GM18907 (cell line): ENCODE results near the gene CDCA3.

ENCODE experiments used
- ATAC-seq: cut with Tn5 transposase; IDR thresholded peaks from one replicate; pipeline ENCODE4 v1.9.1; 2021; ENCODE audit warnings: mild to moderate bottlenecking, moderate library complexity; ENCODE audit not compliant: unreplicated experiment

CDCA3 gene

GRCh38 chr12:6821591-6822425 lies 29.3 kb downstream of the CDCA3 start, which contains the start of gene GPR162:
GPR162 (plus strand) TSS chr12:6821821; CDS start chr12:6823899, 2,078 bp downstream.
- ATAC-seq, result no peak

GRCh38 chr12:6820166-6820565 lies 30.9 kb downstream of the CDCA3 start:
- ATAC-seq, result no peak

- ATAC-seq, result no peak
Measured at GRCh38 chr12:6819106-6820030, 31.7 kb downstream of the CDCA3 start.

- no peak for ATAC-seq
Measured at GRCh38 chr12:6818645-6819044, 32.4 kb downstream of the CDCA3 start.

DNA sequence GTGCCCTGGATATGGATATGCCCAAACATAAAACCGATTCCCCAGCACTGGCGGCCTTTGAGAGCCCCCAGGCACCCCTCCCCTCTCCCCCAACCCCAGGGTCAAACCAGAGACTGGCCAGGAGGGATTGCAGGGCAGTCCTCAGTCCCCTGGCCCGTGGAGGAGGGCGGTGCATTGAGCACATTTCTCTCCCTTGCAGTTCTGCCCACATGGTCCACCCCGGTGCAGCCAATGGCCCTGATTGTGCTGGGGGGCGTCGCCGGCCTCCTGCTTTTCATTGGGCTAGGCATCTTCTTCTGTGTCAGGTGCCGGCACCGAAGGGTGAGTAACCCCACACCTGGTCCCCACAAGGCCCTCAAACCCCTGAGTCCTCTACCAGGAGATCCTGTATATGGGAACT lies 32.9 kb downstream of the CDCA3 start:
- ATAC-seq, result no peak

- ATAC-seq, result no peak
Measured at GRCh38 chr12:6817662-6818157, 33.4 kb downstream of the CDCA3 start.

DNA sequence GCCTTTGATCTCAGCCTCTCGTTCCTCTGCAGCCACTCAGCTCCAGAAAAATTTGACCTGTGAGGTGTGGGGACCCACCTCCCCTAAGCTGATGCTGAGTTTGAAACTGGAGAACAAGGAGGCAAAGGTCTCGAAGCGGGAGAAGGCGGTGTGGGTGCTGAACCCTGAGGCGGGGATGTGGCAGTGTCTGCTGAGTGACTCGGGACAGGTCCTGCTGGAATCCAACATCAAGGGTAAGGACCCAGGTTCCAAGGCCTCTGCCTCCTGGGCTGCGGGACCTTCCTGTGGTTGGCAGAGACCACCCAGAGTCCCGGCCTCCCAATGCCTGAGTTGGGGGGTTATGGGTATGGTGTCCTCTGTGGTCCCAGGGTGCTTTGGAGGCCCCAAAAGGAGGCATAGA lies 34.0 kb downstream of the CDCA3 start:
- ATAC-seq, result no peak

- no peak for ATAC-seq
Measured at GRCh38 chr12:6816598-6816997, 34.5 kb downstream of the CDCA3 start.

GRCh38 chr12:6813363-6813762 lies 37.7 kb downstream of the CDCA3 start:
- ATAC-seq, result no peak

- no peak for ATAC-seq
Measured at GRCh38 chr12:6810758-6811157, 40.3 kb downstream of the CDCA3 start.

DNA sequence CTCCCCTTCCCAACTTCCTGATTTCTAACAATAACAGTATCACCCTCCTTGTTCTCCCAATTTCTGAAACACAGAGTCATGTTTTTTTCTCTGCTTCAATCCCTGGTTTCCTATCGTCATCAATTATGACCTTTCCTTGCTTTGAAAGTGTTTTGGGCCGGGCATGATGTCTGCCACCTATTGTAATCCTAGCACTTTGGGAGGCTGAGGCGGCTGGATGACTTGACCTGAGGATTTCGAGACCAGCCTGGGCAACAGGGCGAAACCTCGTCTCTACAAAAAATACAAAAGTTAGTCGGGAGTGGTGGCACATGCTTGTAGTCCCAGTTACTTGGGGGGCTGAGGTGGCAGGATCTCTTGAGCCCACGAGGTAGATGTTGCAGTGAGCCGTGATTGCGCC lies 42.0 kb downstream of the CDCA3 start:
- ATAC-seq, result no peak

GRCh38 chr12:6807170-6807569 lies 43.9 kb downstream of the CDCA3 start:
- ATAC-seq, result no peak

DNA sequence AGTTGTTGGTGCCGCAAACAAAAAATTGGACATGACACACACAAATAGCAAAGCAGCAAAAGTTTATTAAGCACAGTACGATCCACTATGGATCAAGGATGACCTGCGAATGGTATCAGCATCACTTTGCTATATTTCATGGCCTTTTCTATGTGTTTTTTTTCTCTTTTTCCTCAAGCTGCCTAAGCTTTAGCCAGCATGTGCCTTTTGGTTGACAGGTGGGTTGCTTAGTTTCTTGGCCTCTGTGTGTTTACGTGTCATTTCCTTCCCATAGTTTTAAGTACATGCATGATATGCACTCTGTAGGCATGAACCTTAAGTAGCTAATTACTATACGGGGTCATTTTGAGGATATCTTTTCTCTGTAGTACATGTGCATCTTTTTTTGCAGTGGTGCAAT lies 51.9 kb downstream of the CDCA3 start:
- no peak for ATAC-seq
